Liver (tissue), 9 donors: ENCODE results near the gene PLAU. TPM values are rescaled to one million over a fixed set of nuclear protein-coding genes. Genes with fewer than 3 reads are reported as not detected.
A peak's percentile ranks its signal among the peaks of the same experiment; 100 is the strongest.

Experiments
- DNase-seq: peaks from one replicate; pipeline ENCODE4 v3.0.0-alpha.2; 2017; ENCODE audit warnings: low spot score
- H3K27ac ChIP-seq, 2 donors: one replicate each; pipeline ENCODE4 v1.7.0; 2013; ENCODE audit warnings: inconsistent platforms in 2 of 2, low read length in 2 of 2, control low read depth in 1 of 2, low read depth in 1 of 2, mild to moderate bottlenecking in 1 of 2
- H3K27me3 ChIP-seq, 4 donors: one replicate each; pipeline versions ENCODE4 v1.6.1 to v1.7.0; 2013; ENCODE audit warnings: low read length in 3 of 4, inconsistent platforms in 1 of 4, mild to moderate bottlenecking in 1 of 4, moderate library complexity in 1 of 4; ENCODE audit not compliant: control insufficient read depth in 4 of 4, insufficient read depth in 4 of 4
- H3K36me3 ChIP-seq, 4 donors: one replicate each; pipeline versions ENCODE4 v1.6.1 to v1.7.0; 2013; ENCODE audit warnings: low read length in 3 of 4, mild to moderate bottlenecking in 3 of 4, low read depth in 1 of 4, moderate library complexity in 1 of 4; ENCODE audit not compliant: control insufficient read depth in 4 of 4, insufficient read depth in 3 of 4
- H3K4me1 ChIP-seq, 4 donors: one replicate each; pipeline versions ENCODE4 v1.6.1 to v1.7.0; 2013; ENCODE audit warnings: low read length in 3 of 4, mild to moderate bottlenecking in 3 of 4, moderate library complexity in 1 of 4; ENCODE audit not compliant: control insufficient read depth in 4 of 4, insufficient read depth in 4 of 4
- H3K4me3 ChIP-seq, 3 donors: one replicate each; pipeline versions ENCODE4 v1.6.1 to v1.7.0; 2013; ENCODE audit warnings: low read length in 3 of 3, control low read depth in 1 of 3, low read depth in 1 of 3, mild to moderate bottlenecking in 1 of 3
- H3K9ac ChIP-seq, 2 donors: one replicate each; pipeline ENCODE4 v1.7.0; 2013; ENCODE audit warnings: low read length in 2 of 2, mild to moderate bottlenecking in 2 of 2, moderate library complexity in 2 of 2, control low read depth in 1 of 2, low read depth in 1 of 2
- H3K9me3 ChIP-seq, 4 donors: one replicate each; pipeline versions ENCODE4 v1.6.1 to v1.7.0; 2013; ENCODE audit warnings: low read length in 3 of 4; ENCODE audit not compliant: control insufficient read depth in 4 of 4
- CTCF ChIP-seq: fragments of 150-350 bp; IDR thresholded peaks from 2 replicates; pipeline ENCODE4 v1.5.1; 2017; ENCODE audit warnings: improper control_type of control experiment, low read depth, low read length; ENCODE audit not compliant: missing input control
- EGR1 ChIP-seq, 2 donors: IDR thresholded peaks; 2 replicates each; pipeline ENCODE4 v1.6.1; 2016 to 2018; ENCODE audit warnings: antibody characterized with exemption in 2 of 2, low read depth in 2 of 2
- FOXA1 ChIP-seq: IDR thresholded peaks from 2 replicates; pipeline ENCODE4 v1.6.1; 2016; ENCODE audit warnings: antibody characterized with exemption
- FOXA2 ChIP-seq: IDR thresholded peaks from 2 replicates; pipeline ENCODE4 v1.6.1; 2016; ENCODE audit warnings: antibody characterized with exemption
- GABPA ChIP-seq, 2 donors: IDR thresholded peaks in 1 of 2; conservative IDR thresholded peaks in 1 of 2; 2 replicates each; pipeline ENCODE4 v1.6.1; 2016; ENCODE audit warnings: antibody characterized with exemption in 2 of 2, mild to moderate bottlenecking in 1 of 2, moderate library complexity in 1 of 2
- HNF4A ChIP-seq, 2 donors: conservative IDR thresholded peaks; 2 replicates each; pipeline ENCODE4 v1.6.1; 2016; ENCODE audit warnings: antibody characterized with exemption in 2 of 2, mild to moderate bottlenecking in 2 of 2
- HNF4G ChIP-seq: IDR thresholded peaks from 2 replicates; pipeline ENCODE4 v1.6.1; 2016; ENCODE audit warnings: antibody characterized with exemption
- JUND ChIP-seq, 2 donors: IDR thresholded peaks; 2 replicates each; pipeline ENCODE4 v1.6.1; 2016; ENCODE audit warnings: antibody characterized with exemption in 2 of 2
- MAX ChIP-seq: IDR thresholded peaks from 2 replicates; pipeline ENCODE4 v1.6.1; 2016; ENCODE audit warnings: antibody characterized with exemption
- NR2F2 ChIP-seq: IDR thresholded peaks from 2 replicates; pipeline ENCODE4 v1.6.1; 2016; ENCODE audit warnings: antibody characterized with exemption
- RAD21 ChIP-seq, 2 donors: IDR thresholded peaks; 2 replicates each; pipeline ENCODE4 v1.6.1; 2016; ENCODE audit warnings: antibody characterized with exemption in 2 of 2, mild to moderate bottlenecking in 2 of 2
- RXRA ChIP-seq, 2 donors: IDR thresholded peaks; 2 replicates each; pipeline ENCODE4 v1.6.1; 2017 to 2018; ENCODE audit warnings: antibody characterized with exemption in 2 of 2, mild to moderate bottlenecking in 1 of 2
- SP1 ChIP-seq: IDR thresholded peaks from 2 replicates; pipeline ENCODE4 v1.6.1; 2018; ENCODE audit warnings: antibody characterized with exemption, mild to moderate bottlenecking
- TAF1 ChIP-seq: conservative IDR thresholded peaks from 2 replicates; pipeline ENCODE4 v1.6.1; 2016; ENCODE audit warnings: antibody characterized with exemption, mild to moderate bottlenecking
- YY1 ChIP-seq: IDR thresholded peaks from 2 replicates; pipeline ENCODE4 v1.6.1; 2016; ENCODE audit warnings: antibody characterized with exemption, mild to moderate bottlenecking
- WGBS: extraction: QIAGEN DNeasy Blood & Tissue Kit; methylation state at CpG from one replicate; pipeline ENCODE4 v1.1.7; 2013; 5-methylcytosine and 5-hydroxymethylcytosine counted together
- polyA plus RNA-seq, 2 donors: library from polyadenylated mRNA; stranded (reverse) in 1 of 2; unstranded in 1 of 2; fragments of 200-250 nt in 1 of 2; fragments of >200 nt in 1 of 2; fragmentation: Nextera tagmentation in 1 of 2; extraction: Ambion mirVana in 1 of 2; gene quantifications; one replicate each; pipeline versions ENCODE4 v1.2.1 to v1.2.3, GENCODE V29; 2013 to 2015
- total RNA-seq, 2 donors: library from RNA; depleted of rRNA; stranded (reverse); fragments of >200 nt; gene quantifications; one replicate each; pipeline ENCODE4 v1.2.3, GENCODE V29; 2014
- TF ChIP-seq, protein P1 (sequence below): IDR thresholded peaks from 2 replicates; pipeline ENCODE4 v1.6.1; 2016; ENCODE audit warnings: antibody characterized with exemption, mild to moderate bottlenecking
- TF ChIP-seq, protein P2 (sequence below): IDR thresholded peaks from 2 replicates; pipeline ENCODE4 v1.6.1; 2016; ENCODE audit warnings: antibody characterized with exemption
- TF ChIP-seq, protein P3 (sequence below): IDR thresholded peaks from 2 replicates; pipeline ENCODE4 v1.6.1; 2016; ENCODE audit warnings: antibody characterized with exemption
- donor health status: healthy.
- donor health status: healthy.
- donor health status: healthy.
- donor health status: healthy.
- donor health status: healthy.

PLAU gene
- total RNA-seq, result 1 to 10 TPM in 1 of 2 donors, under 1 TPM in 1; 0.67 to 1.0 TPM
- polyA plus RNA-seq, result under 1 TPM; 0.40 to 0.91 TPM

- Histone ChIP-seq H3K36me3 (no peaks in the 10 kb centered on the region), H3K4me1 (peaks cover 4 to 20% (median 13%) of the 10 kb centered on the region in 4 donors), H3K4me3 (peak within 1 kb of the TSS; percentile 35 to 53 (median 44)), H3K27me3 (no peaks in the 10 kb centered on the region), H3K9me3 (no peaks in the 10 kb centered on the region), H3K27ac (peak within 1 kb of the TSS; percentile 21 to 47), H3K9ac (no peak within 1 kb of the TSS)
- 2% methylated on average over 74 of the region's 74 CpGs for WGBS
- TF ChIP-seq SP1 (no peak), HNF4A (conservative IDR thresholded peaks at IDR 0.05) (no peak), RXRA (IDR thresholded peaks at IDR 0.05) (no peak), NR2F2 (no peak), HNF4G (no peak), CTCF (no peak), FOXA1 (no peak), MAX (no peak), RAD21 (IDR thresholded peaks at IDR 0.05) (no peak), FOXA2 (no peak), GABPA (IDR thresholded peaks at IDR 0.05 in 1 of 2, conservative IDR thresholded peaks at IDR 0.05 in 1 of 2) (no peak), YY1 (no peak), TAF1 (no peak), JUND (IDR thresholded peaks at IDR 0.05) (no peak), EGR1 (IDR thresholded peaks at IDR 0.05; ENCODE audit: low read depth in 2 of 2) (no peak)
- TF ChIP-seq, protein P1, sequence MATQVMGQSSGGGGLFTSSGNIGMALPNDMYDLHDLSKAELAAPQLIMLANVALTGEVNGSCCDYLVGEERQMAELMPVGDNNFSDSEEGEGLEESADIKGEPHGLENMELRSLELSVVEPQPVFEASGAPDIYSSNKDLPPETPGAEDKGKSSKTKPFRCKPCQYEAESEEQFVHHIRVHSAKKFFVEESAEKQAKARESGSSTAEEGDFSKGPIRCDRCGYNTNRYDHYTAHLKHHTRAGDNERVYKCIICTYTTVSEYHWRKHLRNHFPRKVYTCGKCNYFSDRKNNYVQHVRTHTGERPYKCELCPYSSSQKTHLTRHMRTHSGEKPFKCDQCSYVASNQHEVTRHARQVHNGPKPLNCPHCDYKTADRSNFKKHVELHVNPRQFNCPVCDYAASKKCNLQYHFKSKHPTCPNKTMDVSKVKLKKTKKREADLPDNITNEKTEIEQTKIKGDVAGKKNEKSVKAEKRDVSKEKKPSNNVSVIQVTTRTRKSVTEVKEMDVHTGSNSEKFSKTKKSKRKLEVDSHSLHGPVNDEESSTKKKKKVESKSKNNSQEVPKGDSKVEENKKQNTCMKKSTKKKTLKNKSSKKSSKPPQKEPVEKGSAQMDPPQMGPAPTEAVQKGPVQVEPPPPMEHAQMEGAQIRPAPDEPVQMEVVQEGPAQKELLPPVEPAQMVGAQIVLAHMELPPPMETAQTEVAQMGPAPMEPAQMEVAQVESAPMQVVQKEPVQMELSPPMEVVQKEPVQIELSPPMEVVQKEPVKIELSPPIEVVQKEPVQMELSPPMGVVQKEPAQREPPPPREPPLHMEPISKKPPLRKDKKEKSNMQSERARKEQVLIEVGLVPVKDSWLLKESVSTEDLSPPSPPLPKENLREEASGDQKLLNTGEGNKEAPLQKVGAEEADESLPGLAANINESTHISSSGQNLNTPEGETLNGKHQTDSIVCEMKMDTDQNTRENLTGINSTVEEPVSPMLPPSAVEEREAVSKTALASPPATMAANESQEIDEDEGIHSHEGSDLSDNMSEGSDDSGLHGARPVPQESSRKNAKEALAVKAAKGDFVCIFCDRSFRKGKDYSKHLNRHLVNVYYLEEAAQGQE, result no peak
- TF ChIP-seq, protein P2, sequence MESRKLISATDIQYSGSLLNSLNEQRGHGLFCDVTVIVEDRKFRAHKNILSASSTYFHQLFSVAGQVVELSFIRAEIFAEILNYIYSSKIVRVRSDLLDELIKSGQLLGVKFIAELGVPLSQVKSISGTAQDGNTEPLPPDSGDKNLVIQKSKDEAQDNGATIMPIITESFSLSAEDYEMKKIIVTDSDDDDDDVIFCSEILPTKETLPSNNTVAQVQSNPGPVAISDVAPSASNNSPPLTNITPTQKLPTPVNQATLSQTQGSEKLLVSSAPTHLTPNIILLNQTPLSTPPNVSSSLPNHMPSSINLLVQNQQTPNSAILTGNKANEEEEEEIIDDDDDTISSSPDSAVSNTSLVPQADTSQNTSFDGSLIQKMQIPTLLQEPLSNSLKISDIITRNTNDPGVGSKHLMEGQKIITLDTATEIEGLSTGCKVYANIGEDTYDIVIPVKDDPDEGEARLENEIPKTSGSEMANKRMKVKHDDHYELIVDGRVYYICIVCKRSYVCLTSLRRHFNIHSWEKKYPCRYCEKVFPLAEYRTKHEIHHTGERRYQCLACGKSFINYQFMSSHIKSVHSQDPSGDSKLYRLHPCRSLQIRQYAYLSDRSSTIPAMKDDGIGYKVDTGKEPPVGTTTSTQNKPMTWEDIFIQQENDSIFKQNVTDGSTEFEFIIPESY, result no peak
- TF ChIP-seq, protein P3, sequence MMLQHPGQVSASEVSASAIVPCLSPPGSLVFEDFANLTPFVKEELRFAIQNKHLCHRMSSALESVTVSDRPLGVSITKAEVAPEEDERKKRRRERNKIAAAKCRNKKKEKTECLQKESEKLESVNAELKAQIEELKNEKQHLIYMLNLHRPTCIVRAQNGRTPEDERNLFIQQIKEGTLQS, result no peak
- no peak for DNase-seq
Measured at GRCh38 chr10:73910764-73911552, at the start of gene PLAU. Gene PLAU (plus strand): TSS chr10:73911132. CDS start chr10:73911556, 424 bp downstream.
